Activated CD8-positive, alpha-beta memory T cell treated with anti-CD3 and anti-CD28 coated beads, Interleukin-2, amount 50 U/mL, for 48 hours (primary cell): ENCODE measurements around the gene KRTAP10-4.
A peak's percentile ranks its signal among the peaks of the same experiment; 100 is the strongest.
"Not testable (repeated sequence)": the region's sequence is repeated elsewhere in the genome, so short reads cannot be mapped to it uniquely, and the experiment has no call there.

Experiments
- DNase-seq: peaks from one replicate; pipeline ENCODE4 v3.0.0-alpha.2; 2020

The KRTAP10-4 gene

GRCh38 chr21:44558329-44558675 lies 15.2 kb upstream of the KRTAP10-4 start:
- not testable (repeated sequence) for DNase-seq

GRCh38 chr21:44558695-44559094 lies 14.8 kb upstream of the KRTAP10-4 start, which contains the start of gene KRTAP10-3:
Gene KRTAP10-3 (minus strand): TSS chr21:44558795. CDS start chr21:44558715, 80 bp downstream.
- DNase-seq, result no peak

GRCh38 chr21:44564099-44564498 lies 9.4 kb upstream of the KRTAP10-4 start:
- no peak for DNase-seq

- no peak for DNase-seq
Observed at GRCh38 chr21:44564886-44565598, 8.5 kb upstream of the KRTAP10-4 start.

GRCh38 chr21:44566403-44566802 lies 7.1 kb upstream of the KRTAP10-4 start:
- no peak for DNase-seq

- DNase-seq, result no peak
Observed at GRCh38 chr21:44567481-44568171, 5.9 kb upstream of the KRTAP10-4 start.

GRCh38 chr21:44568261-44568660 lies 5.3 kb upstream of the KRTAP10-4 start:
- DNase-seq, result no peak

- DNase-seq, result no peak
Observed at GRCh38 chr21:44568667-44569556, 4.6 kb upstream of the KRTAP10-4 start.

GRCh38 chr21:44569861-44570517 lies 3.5 kb upstream of the KRTAP10-4 start:
- DNase-seq, result peak; percentile 36

GRCh38 chr21:44571296-44571695 lies 2.2 kb upstream of the KRTAP10-4 start:
- DNase-seq, result no peak

- DNase-seq, result peak; percentile 42
Observed at GRCh38 chr21:44571844-44572782, 1.4 kb upstream of the KRTAP10-4 start.

GRCh38 chr21:44572959-44573583 lies 458 bp upstream of the KRTAP10-4 start:
- no peak for DNase-seq

- DNase-seq, result no peak
Observed at GRCh38 chr21:44574457-44575306, 1.2 kb downstream of the KRTAP10-4 start.

- DNase-seq, result no peak
Observed at GRCh38 chr21:44575307-44576024, 1.9 kb downstream of the KRTAP10-4 start.

GRCh38 chr21:44576025-44576420 lies 2.5 kb downstream of the KRTAP10-4 start:
- no peak for DNase-seq

GRCh38 chr21:44578371-44579055 lies 5.0 kb downstream of the KRTAP10-4 start:
- no peak for DNase-seq

- no peak for DNase-seq
Observed at GRCh38 chr21:44579056-44579832, 5.7 kb downstream of the KRTAP10-4 start.

GRCh38 chr21:44579833-44580144 lies 6.3 kb downstream of the KRTAP10-4 start:
- DNase-seq, result no peak
